HG02938 (cell line): Measurements from ENCODE around the gene ATP1A2.

Source experiments
- ATAC-seq: cut with Tn5 transposase; IDR thresholded peaks from one replicate; pipeline ENCODE4 v1.9.1; 2021; ENCODE audit warnings: mild to moderate bottlenecking, moderate library complexity; ENCODE audit not compliant: unreplicated experiment

Gene ATP1A2

DNA sequence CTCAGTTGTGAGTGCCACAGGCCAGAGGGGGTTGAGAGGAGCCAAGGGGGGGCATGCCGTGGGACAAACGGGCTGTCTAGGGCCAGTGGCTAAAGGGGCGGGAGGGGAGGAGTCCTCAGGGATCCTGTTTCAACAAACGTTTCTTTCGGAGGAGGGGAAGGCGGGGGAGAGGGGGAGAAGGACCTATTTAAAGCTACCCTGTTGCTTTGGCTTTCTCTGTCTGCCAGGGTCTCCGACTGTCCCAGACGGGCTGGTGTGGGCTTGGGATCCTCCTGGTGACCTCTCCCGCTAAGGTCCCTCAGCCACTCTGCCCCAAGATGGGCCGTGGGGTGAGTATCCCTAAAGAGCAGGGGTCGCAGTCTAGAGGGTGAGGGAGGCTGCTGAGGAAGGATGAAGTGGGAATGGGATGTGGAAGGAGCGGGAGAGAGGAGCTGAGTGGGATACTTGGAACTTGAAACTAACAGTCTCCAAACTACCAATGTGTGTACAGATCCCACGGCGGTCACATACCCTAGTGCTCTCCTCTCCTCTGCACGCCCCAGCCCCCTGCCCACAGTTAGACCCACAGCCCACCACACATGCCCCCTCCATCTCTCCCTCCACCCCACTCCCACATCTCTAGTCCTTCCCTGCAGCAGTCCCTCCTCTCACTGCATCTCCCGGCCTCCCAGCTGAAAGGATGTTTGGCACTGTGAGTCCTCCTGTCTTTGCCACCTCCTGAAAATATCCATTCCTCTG, at the start of gene ATP1A2:
Gene ATP1A2 (plus strand): TSS at position 215 of the 738 bp plus-strand sequence. CDS start 103 bp downstream, at position 318.
- ATAC-seq = no peak

DNA sequence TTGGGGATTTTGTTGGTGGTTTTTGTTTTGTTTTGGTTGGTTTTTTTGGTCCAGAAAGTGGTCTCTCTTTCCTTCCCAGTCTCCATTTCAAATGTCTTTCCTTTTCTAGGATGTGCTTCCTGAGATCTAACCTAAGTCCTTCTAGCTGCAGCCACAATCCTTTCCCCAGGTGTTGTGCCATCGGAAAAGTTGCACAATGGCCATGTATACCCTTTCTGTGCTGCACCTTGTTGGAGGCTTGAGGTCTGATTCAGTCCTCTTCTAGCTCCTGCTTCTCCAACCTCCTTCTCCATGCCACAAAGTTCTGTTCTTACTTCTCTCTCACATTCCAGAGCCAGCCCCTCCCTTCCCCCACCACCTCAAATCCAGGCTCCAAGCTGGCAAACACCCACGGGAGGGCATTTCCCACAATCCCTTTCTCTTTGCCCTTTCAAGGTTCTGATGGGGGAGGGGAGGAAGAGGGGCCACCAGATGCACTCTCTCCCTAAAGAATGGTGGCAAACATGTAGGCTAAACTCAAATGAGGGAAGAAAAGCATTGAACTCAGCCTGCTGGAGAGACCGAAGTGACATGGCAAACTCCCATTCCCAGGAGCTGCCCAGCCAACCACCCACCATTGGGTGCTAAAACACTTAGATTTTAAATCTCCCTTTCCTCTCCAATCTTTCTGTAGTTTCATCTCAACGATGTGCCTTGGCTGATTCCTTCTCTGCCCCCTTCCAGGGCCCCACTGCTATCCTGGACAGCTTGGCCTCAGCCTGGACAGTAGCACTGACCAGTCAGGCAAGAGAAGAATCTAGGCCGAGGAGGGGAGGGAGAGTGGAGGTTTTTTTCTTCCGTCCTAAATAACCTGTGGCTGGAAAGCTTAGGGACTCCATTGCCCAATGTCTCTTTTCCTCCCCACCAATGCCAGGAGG, 48.5 kb upstream of the ATP1A2 start:
- ATAC-seq = no peak

DNA sequence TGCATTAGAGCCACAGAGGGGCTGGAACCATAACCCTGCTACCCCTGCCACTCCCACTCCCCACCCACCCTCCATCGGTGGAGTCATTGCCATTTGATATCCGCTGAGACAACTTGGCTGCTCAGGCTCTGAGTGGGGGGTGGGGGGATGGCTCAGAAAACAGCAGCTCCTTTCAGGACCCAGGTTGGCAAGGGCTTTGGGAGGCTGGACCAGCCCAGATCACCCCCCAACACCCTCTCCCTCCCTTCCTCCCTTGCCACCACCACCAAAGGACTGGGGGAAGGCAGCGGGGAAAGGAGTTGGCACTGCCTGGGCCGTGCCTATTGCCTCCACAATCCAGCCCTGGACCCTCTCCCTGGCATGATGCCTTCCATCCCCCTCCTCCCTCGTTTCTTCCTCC, 47.3 kb upstream of the ATP1A2 start:
- ATAC-seq = no peak

DNA sequence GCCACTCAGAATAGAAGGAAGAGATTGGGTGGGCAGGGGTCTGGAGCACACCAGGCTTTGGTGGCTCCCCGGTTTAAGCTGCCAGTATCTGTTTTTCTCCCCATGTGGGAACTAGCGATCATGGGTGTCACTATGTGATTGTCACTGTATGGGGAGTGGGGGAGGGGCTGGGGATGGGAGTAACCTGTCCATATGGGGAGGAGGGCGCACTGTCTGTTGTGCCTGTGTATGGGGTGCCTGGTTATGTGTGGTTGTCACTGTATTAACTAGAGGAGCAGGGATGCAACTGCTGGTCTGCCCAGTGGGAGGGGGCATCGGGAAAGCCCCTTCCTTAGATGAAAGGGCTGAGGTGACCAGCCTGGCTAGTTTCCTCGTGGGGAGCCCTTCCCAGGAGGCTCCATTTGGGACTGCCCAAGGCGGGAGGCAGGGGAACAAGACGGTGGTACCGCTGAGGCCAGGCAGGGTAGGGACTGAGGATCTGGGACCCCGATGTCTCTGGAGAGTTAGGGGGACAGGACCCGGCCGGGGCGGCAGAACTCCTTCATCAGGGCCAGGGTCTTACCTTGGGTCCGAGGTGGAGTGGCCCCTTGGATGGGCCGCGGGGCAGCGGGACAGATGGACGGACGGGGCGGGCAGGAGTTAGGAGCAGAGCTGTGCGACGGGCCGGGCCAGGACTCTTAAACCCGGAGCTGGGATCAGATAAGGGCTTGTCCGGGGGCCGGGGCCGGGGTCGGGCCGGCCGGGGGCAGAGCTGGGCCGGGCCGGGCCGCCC, 45.9 kb upstream of the ATP1A2 start, which contains the start of gene KCNJ10:
Gene KCNJ10 (minus strand): TSS at position 701 of the 772 bp plus-strand sequence. CDS start 27,628 bp downstream, outside the sequence.
- ATAC-seq = no peak

DNA sequence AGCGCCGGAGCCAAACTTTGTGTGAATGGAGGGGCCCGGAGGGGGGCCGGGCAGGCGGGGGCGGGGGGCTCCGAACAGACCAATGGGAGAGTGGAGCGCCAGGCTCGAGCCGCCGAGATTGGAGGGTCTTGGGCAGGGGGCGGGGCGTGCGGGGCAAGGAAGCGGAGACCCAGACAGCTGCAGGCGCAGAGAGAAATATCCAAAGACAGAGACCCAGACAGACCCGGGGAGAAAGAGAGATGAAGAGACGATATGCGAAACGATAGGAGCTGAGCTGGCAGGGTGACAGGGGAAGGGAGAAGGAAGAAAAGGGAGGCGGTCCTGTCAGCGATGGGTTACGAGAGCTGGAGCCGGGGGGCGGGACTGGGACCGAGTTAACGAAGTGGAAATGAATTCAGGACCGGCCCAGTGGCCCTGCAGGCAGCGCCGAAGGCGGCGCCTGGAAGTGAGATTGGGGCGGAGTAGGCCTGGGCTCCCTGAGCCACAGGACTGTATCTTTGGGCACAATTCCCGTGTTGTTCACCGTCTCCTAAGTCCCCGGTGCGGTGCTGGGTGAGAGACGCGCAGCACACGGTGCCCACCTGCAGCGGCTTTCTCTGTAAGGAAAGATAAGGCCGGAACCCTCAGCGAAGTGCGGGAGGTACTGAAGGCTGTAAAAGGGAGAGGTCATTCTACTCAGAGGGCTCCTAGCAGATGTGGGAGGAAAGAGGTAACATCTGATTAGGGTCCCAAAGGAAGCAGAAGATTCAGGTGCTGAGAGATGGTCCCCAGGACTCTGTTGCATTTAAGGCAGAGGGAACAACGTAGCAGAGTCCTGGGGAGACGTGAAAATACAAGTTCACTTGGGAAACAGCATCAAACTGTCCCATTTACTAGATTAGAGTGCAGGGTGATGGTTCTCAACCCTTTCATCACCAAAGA, 45.1 kb upstream of the ATP1A2 start:
- no peak for ATAC-seq

DNA sequence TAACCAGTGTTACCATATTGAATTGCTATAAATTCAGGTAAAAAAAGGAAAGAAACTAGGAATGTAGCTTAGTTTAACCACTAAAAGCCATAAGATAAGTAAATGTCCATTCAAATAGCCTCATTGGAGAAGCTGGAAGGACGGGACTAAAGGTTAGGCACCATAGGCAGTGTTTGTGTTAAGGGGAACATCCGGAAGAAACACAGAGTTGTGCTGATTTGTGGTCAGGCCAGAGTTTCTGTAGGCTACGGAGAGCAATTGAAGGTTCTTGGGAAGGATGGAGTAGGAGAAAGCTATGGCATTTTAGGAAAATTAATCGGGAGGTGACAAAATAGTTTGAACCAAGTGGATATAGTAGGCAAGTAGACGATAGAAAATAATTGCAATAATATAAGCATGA, 44.3 kb upstream of the ATP1A2 start:
- ATAC-seq = no peak

DNA sequence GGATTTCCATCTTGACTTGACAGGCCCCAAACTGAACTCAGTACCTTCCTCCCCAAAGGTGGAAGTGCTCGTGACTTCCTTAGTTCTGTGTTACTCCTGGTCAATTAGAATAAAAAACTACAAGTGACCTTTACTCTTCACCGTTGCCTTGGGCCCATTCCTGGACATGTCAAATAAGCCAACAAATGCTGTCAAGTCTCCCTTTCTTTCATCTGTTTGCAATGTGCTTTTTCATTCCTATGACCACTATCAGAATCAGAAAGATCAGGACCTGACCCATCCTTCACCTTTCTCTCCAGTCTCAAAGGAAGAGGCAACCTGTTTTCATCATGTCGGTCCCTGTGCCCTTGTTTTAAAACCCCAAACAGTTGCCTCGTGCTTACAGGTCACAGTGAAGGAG, 40.7 kb upstream of the ATP1A2 start:
- no peak for ATAC-seq

DNA sequence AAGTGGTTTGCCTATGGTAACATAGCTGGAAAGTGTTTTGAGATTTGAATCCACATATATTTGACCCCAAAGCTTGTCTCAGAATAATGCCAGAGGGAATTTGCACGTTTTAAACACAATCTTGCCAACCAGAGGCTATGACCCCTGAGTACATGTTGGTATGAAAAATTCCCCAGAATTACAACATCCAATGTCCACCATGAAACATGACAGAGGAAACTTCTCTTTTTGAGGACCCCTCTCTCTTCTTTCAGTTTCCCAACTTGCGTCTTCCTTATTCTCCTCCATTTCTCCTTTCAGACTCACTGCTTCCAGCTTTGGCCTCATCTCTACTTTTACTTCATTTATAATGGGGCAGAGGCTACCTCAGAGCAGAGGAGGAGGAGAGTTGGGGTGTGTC, 39.7 kb upstream of the ATP1A2 start:
- no peak for ATAC-seq

DNA sequence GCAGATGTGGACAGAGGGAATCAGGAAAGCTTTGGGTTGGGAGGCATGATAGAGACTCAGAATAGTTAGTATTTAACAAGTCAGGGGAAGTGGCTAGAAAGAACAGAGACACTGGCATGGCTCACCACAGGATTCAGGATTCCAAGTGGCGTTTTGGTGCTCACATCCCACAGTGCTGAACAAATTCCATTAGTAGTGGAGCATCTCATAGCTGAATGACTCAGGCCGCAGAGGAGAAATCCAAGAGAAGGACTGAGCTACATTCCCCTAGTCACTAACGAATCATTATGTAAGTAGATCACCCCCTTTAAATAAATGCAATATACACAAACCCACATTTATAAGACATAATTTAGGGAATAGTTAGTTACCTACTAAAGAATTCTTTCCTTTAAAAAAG, 39.3 kb upstream of the ATP1A2 start:
- ATAC-seq = no peak

DNA sequence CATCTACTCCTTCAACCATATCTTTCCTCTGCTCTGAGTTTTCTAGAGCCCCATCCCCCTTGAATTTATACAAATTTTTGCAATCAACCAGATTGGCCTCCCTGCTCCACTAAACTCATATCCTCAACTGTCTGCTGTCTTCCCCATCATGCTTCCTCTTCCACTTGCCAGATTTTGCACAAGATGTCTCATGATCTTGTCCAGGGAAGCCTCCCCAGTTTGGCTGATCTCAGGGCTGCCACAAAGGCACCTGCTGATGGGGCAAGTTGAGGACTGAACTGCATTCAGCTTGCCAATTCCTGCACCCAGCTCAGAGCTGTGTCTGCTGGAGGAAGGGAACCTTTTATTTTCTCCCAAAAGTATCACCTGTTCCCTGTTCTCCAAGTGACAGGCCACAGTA, 38.1 kb upstream of the ATP1A2 start:
- ATAC-seq = no peak

DNA sequence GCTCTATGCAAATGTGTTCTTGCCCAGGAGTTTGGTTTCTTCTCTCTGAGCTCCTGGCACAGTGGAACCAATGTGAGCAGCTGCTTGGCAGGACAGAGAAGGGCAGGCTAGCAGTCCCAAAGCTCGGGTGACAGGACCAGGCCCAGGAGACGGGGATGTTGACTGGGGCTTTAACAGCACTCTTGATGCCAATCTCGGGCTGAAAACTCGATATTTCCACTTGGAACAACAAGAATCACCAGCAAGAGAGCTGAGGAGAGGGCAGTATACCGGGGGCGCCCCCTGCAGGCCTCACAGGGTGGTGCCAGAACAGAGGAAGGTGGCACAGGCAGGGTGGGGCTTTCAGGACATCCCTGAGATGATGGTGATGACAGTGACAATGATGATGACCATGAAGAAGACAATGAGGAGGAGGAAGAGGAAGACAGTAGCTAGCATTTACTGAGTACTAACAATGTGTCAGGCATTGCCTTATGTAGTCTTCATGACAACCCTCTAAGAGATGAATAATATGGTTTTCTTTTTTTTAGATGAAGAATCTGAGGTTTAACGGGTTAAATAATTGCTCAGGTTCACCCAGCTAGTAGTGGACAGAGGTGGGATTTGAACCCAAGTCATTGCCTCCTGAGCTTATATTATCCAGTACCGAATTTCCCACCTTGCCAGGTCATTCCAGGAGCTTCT, 36.9 kb upstream of the ATP1A2 start:
- peak; percentile 59 for ATAC-seq

DNA sequence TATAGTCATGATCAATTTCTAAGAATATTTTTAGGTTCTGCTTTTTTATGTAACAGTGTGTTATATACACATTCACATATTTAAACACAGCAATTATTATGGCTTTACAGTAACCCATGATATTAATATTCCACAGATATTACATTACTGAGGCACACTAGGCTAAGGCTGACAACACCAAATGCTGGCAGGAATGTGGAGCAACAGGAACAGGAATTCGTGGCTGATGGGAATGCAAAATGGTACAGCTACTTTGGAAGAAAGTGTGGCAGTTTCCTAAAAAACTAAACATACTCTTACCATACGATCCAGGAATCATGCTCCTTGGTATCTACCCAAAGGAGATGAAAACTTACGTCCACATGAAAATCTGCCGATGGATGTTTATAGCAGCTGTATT, 36.1 kb upstream of the ATP1A2 start:
- no peak for ATAC-seq

DNA sequence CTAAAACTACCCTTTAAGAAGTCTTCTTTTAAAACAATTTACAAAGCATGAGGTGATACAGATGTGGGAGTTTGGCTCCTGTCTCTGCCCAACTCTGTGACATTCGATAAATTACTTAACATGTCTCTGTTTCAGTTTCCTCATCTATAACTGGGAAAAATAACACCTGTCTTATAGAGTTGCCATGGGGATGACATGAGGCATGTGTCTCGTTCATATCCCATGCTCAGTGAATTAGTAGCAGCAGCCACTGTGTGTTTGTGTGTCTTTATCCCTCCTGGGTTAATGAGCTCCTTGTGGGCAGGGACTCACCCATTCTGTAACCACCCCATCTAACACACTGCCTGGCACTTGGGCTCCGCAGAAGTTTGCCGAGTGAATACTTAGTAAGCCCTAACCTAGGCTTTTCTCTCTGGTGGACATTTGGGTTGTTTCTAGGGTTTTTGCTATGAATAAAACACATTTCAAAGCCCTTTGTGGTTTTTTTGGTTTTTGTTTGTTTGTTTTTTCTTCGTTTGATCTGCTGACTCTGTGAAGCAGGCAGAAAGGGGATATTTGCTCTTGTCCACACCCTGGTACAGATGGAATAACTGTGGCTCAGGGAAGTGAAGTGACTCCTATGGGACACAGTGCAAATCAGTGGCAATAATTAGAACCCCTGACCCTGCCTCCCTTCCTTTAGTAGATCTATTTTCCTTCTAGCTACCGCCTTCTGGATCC, 35.0 kb upstream of the ATP1A2 start:
- no peak for ATAC-seq

DNA sequence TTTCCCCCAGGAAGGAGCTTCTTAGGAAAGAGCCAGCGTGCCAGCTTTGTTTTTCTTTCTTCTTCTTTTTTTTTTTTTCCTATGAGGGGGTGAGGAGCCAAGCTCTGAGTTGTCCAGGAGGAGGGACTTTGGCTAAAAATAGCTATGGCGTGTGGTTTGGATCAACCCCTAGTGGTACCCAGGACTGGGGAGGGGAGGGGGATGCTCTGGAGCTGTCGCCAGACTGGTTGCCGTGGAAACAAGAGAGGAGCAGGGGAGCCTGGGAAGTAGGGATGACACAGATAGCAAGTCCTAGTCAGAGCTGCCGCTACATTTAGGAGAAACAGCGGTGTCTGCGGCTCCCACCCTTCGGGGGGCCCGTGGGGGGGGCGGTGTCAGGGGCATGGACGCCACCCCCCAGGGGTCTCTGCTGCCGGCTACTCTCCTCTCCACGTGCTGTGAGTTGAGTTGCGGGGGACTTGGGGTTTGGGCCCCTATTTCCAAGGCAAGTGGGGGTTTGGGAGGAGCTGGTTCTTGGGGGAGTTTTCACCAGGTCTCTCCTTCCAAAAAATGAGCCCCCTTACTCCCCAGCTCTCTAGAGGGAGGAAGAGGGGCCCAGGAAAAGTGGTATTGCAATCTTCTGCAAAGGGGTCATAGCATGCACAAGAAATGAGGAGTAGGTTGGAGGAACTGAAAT, 34.2 kb upstream of the ATP1A2 start, which contains the start of gene KCNJ9:
Gene KCNJ9 (plus strand): TSS at position 278 of the 676 bp plus-strand sequence. CDS start 2,493 bp downstream, outside the sequence.
- ATAC-seq = no peak

DNA sequence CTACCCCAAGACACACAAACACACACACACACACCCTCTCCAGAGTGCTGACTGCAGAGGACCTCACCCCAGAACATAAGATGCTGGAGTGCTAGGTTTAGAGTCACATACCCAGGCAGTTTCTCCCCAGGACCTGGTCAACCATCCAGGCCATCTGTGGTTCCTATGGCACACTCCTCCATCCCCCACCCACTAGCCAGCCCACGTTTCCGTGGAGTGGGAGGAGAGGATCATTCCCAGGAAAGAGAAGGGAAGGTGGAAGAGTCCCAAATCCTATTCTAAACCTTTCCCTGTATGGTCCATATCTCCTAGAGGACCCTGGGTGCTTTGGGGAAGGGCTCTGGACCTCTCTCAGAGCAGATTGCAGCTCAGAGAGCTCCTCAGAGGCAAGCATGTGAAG, 33.1 kb upstream of the ATP1A2 start:
- ATAC-seq = no peak

DNA sequence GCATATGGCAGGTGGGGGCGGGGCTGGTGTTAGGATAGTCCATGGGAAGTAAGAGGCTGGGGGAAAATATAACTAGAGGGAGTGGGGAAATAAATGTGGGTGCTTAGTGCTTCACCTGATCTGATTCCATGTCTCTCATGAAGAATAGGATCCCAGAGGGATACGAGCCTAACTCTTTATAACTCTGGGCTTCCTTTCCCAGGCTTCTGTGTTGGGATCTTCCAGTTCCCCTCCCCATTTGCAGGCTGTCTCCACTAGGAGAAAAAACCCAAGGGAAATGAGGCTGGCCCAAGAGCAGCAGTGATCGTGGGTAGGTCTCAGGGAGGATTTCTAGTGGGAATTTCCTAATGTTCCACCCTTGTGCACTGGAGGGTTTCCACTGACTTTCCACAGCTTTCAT, 32.6 kb upstream of the ATP1A2 start:
- no peak for ATAC-seq

DNA sequence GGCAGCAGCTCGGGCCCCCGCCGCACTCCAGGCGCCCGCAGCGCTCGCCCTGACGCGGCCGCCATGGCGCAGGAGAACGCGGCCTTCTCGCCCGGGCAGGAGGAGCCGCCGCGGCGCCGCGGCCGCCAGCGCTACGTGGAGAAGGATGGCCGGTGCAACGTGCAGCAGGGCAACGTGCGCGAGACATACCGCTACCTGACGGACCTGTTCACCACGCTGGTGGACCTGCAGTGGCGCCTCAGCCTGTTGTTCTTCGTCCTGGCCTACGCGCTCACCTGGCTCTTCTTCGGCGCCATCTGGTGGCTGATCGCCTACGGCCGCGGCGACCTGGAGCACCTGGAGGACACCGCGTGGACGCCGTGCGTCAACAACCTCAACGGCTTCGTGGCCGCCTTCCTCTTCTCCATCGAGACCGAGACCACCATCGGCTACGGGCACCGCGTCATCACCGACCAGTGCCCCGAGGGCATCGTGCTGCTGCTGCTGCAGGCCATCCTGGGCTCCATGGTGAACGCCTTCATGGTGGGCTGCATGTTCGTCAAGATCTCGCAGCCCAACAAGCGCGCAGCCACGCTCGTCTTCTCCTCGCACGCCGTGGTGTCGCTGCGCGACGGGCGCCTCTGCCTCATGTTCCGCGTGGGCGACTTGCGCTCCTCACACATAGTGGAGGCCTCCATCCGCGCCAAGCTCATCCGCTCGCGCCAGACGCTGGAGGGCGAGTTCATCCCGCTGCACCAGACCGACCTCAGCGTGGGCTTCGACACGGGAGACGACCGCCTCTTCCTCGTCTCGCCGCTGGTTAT, 31.4 kb upstream of the ATP1A2 start:
- ATAC-seq = no peak
